Panc1 (cell line): ENCODE measurements around the gene CHTOP. TPM values are rescaled to one million over a fixed set of nuclear protein-coding genes. Genes with fewer than 3 reads are reported as not detected.

Source experiments
- ATAC-seq: fragments of 200-7000 bp; cut with Tn5 transposase; 2 replicates; pipeline ENCODE4 v1.9.1; 2020; ENCODE audit warnings: mild to moderate bottlenecking, moderate library complexity
- BruUV-seq: library from RNA; stranded (reverse); fragments of 400-500 nt; replicated peaks from 2 replicates; lab custom pipeline; 2021; lab: Mats Ljungman, UMichigan
- CTCF ChIA-PET: fragments of 300-600 bp; sonication (Branson Sonifier 250); formaldehyde crosslinking; loops from one replicate; lab custom pipeline; 2022; ENCODE audit warnings: antibody characterized with exemption; lab: Charles Lee
- POLR2A ChIA-PET: fragments of 300-600 bp; sonication (Branson Sonifier 250); formaldehyde crosslinking; loops from one replicate; lab custom pipeline; 2022; ENCODE audit warnings: antibody characterized with exemption; lab: Charles Lee
- DNase-seq: peaks from one replicate; pipeline ENCODE4 v3.0.0-alpha.2; 2010; ENCODE audit warnings: low read depth, low spot score
- H3K27ac ChIP-seq: 2 replicates; pipeline ENCODE4 v1.5.1; 2011; ENCODE audit warnings: mild to moderate bottlenecking, low read length, inconsistent platforms
- H3K27me3 ChIP-seq: fragments of 200-500 bp; sonication (Bioruptor generic); 2 replicates; pipeline ENCODE4 v1.6.0; 2014; ENCODE audit warnings: low read length, inconsistent platforms; ENCODE audit not compliant: control insufficient read depth, insufficient read depth
- H3K36me3 ChIP-seq: fragments of 200-500 bp; sonication (Bioruptor generic); 2 replicates; pipeline ENCODE4 v1.5.1; 2014; ENCODE audit warnings: inconsistent platforms, mild to moderate bottlenecking, low read length, moderate library complexity; ENCODE audit not compliant: control insufficient read depth, insufficient read depth
- H3K4me1 ChIP-seq: 2 replicates; pipeline ENCODE4 v1.5.1; 2011; ENCODE audit warnings: inconsistent platforms, mild to moderate bottlenecking, low read length, moderate library complexity; ENCODE audit not compliant: control insufficient read depth, insufficient read depth
- H3K4me3 ChIP-seq, 2 experiments: 2 replicates each; pipeline ENCODE4 v1.5.1; 2011 to 2012; ENCODE audit warnings: low read depth in 2 of 2, low read length in 2 of 2, mild to moderate bottlenecking in 2 of 2, inconsistent platforms in 1 of 2, moderate library complexity in 1 of 2
- H3K9me3 ChIP-seq: fragments of 200-500 bp; sonication (Bioruptor generic); 2 replicates; pipeline ENCODE4 v1.5.1; 2014; ENCODE audit warnings: low read depth, mild to moderate bottlenecking, inconsistent platforms, low read length, moderate library complexity; ENCODE audit not compliant: control insufficient read depth, insufficient read depth
- CTCF ChIP-seq: fragments of 450-650 bp; IDR thresholded peaks from 2 replicates; pipeline ENCODE4 v1.5.1; 2017; ENCODE audit warnings: mild to moderate bottlenecking
- POLR2AphosphoS5 ChIP-seq: IDR thresholded peaks from 2 replicates; pipeline ENCODE4 v1.6.1; 2012; ENCODE audit warnings: mild to moderate bottlenecking, low read depth, low read length, moderate library complexity
- REST ChIP-seq, 2 experiments: IDR thresholded peaks; 2 replicates each; pipeline ENCODE4 v1.6.1; 2011 to 2012; ENCODE audit warnings: low read depth in 2 of 2, control low read depth in 1 of 2, low read length in 1 of 2, mild to moderate bottlenecking in 1 of 2, moderate library complexity in 1 of 2; ENCODE audit not compliant: insufficient read depth in 1 of 2
- SIN3A ChIP-seq: IDR thresholded peaks from 2 replicates; pipeline ENCODE4 v1.6.1; 2012; ENCODE audit warnings: low read depth, mild to moderate bottlenecking, low read length, moderate library complexity, borderline replicate concordance; ENCODE audit not compliant: insufficient read depth
- TCF7L2 ChIP-seq: IDR thresholded peaks from 2 replicates; pipeline ENCODE4 v1.6.1; 2011; ENCODE audit warnings: mild to moderate bottlenecking, low read depth, low read length, inconsistent platforms
- in situ Hi-C: cut with HindIII; loops from 2 replicates; pipeline ENCODE4 v1.10.0; 2016; ENCODE audit warnings: low sequenced_read_pairs, low pct_unique_long_range_greater_than_20kb
- intact Hi-C: fragments of 100-400 bp; cut with micrococcal nuclease; formaldehyde crosslinking; loops from one replicate; pipeline ENCODE4 v1.10.0; 2022; ENCODE audit not compliant: unreplicated experiment
- total RNA-seq: library from RNA; stranded (reverse); gene quantifications from one replicate; pipeline ENCODE4 v1.2.1, GENCODE V29; 2021; ENCODE audit not compliant: unreplicated experiment

Gene CHTOP
- total RNA-seq, 1 experiment from 2014 or later, result 87.0 TPM

GRCh38 chr1:153597206-153597605, 36.7 kb upstream of the CHTOP start:
- H3K4me3 ChIP-seq, result no peak overlapping the region
- H3K27me3 ChIP-seq, result no peaks in the 10 kb centered on the region
- no peaks in the 10 kb centered on the region for H3K4me1 ChIP-seq
- intact Hi-C loops, result no loop called here
- in situ Hi-C loops, result no loop called here
- no peak overlapping the region for H3K27ac ChIP-seq
- ChIA-PET POLR2A (no interaction called here), CTCF (no interaction called here)
- no TSS peak for BruUV-seq
- ATAC-seq (peak; percentile 61; the same call in 1 of the 2 replicates), DNase-seq (no peak)
- no peaks in the 10 kb centered on the region for H3K36me3 ChIP-seq
- TF ChIP-seq TCF7L2 (no peak), CTCF (no peak), REST (IDR thresholded peaks at IDR 0.05; ENCODE audit: insufficient read depth in 1 of 2, low read depth in 2 of 2, low read length in 1 of 2) (no peak), SIN3A (no peak), POLR2AphosphoS5 (no peak)
- H3K9me3 ChIP-seq, result no peaks in the 10 kb centered on the region

GRCh38 chr1:153598309-153599172, 35.3 kb upstream of the CHTOP start:
- no TSS peak for BruUV-seq
- in situ Hi-C loops, result no loop called here
- POLR2A ChIA-PET, result no interaction called here

More at GRCh38 chr1:153598309-153599172, 35.3 kb upstream of the CHTOP start:
- Histone ChIP-seq H3K4me3 (no peak overlapping the region), H3K9me3 (no peaks in the 10 kb centered on the region), H3K4me1 (no peaks in the 10 kb centered on the region), H3K27ac (no peak overlapping the region), H3K36me3 (no peaks in the 10 kb centered on the region), H3K27me3 (no peaks in the 10 kb centered on the region)
- TF ChIP-seq SIN3A, result no peak
- no peak for TF ChIP-seq REST (IDR thresholded peaks at IDR 0.05; ENCODE audit: insufficient read depth in 1 of 2, low read depth in 2 of 2, low read length in 1 of 2)
- TF ChIP-seq POLR2AphosphoS5, result no peak
- TF ChIP-seq CTCF, result no peak
- no peak for TF ChIP-seq TCF7L2
- intact Hi-C loops, result no loop called here
- DNase-seq, result no peak
- CTCF ChIA-PET, result no interaction called here
- peak; percentile 31; the same call in 1 of the 2 replicates for ATAC-seq
